ENCODE data around the gene TRPM4. TPM values are rescaled to one million over a fixed set of nuclear protein-coding genes. Genes with fewer than 3 reads are reported as not detected.
A peak's percentile ranks its signal among the peaks of the same experiment; 100 is the strongest.

Gene TRPM4
- total and polyA plus RNA-seq, 2 of the 13 experiments (the other 11 are each of a cell fraction or from before 2014, with no cell fraction given), result 1.9 to 4.3 TPM

DNA sequence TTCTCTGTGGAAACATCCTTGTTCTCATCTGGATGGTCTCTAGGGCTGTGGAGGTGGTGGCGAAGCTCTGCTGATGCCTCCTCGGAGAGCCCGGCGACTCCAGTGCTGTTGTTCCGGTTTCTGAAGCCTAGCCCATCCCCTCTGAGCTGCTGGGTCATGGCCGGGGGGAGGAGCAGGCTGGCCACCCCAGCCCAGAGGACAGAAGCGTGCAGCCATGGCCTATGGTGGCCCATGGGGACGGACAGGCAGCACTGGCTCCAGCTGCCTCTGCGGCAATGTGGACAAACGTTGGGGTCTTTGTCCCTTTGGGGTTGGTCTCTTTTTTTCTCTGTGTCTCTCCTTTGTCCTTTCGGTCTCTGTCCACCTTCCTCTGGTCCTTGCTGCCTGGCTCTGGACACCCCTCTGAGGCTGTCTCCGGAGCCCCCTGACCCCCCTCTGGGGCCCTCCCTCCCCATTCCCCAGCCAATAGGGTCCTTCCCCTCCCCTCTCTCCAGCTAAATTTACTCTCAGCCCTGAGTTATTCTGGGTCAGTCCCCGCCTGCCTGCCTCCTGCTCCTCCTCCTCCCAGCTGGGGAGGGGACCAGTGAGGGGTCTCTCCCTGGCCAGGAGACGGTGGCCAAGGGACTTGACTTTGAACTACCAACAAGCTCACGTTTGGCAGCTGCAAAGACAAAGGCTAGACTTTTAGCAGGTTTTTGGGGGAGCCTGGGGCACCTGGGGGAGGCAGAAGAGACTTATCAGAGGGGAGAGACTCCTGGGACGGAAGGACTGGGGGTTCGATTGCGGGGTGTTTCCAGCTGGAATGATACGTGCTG is 2.4 kb upstream of the TRPM4 start, which contains the start of gene HRC (continued):
- TF ChIP-seq LCORL (IDR thresholded peaks at IDR 0.05) (no peak), LCORL (CRISPR knock-in tag; IDR thresholded peaks at IDR 0.05) (peak; percentile 57), ZNF264 (CRISPR knock-in tag; IDR thresholded peaks at IDR 0.05) (no peak), ZNF230 (CRISPR knock-in tag; IDR thresholded peaks at IDR 0.05) (peak; percentile 45; the same call in 1 of the 2 replicates), MEIS2 (CRISPR knock-in tag; IDR thresholded peaks at IDR 0.05) (0 out of 2 replicates have a peak, but pooled peaks have one; percentile 31)

DNA sequence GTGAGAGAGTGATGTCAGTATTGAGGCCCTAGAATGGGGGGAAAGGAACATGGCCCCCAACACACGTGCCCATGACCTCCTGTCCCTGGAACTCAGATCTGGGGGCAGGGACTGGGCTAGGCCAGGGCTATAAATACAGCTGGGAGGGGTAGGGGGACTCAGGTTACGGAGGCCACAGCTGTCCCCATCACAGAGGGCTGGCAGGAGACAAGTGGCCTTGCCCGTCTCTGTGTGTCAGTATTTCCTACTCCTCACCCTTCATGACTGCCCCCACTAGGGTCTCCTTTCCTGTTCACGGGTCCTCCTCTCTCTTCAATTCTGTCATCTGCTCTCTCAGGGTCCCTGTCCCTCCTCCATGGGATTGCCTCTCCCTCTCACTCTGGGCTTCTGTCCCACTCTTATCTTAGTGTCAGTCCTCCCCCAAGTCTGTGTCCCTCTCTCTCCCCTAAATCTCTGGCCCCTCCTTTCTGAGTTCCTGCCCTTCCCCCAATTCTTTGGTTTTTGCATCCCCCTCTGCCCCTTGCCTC is 1.7 kb upstream of the TRPM4 start:
- 3% methylated on average over 2 of the region's 4 CpGs for WGBS (ENCODE audit: low lambda C conversion rate)

More for the DNA sequence above, 1.7 kb upstream of the TRPM4 start:
- intact Hi-C loops (cut with micrococcal nuclease; ENCODE audit: unreplicated experiment), result loop anchor here (10.0 kb wide), 1 partner anchor 49 kb away; no protein-coding TSS in a partner anchor
- TF ChIP-seq, protein P1, sequence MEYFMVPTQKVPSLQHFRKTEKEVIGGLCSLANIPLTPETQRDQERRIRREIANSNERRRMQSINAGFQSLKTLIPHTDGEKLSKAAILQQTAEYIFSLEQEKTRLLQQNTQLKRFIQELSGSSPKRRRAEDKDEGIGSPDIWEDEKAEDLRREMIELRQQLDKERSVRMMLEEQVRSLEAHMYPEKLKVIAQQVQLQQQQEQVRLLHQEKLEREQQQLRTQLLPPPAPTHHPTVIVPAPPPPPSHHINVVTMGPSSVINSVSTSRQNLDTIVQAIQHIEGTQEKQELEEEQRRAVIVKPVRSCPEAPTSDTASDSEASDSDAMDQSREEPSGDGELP (IDR thresholded peaks at IDR 0.05; ENCODE audit: borderline replicate concordance, low read depth), result peak; percentile 42; the same call in 1 of the 2 replicates
- TF ChIP-seq ELF3 (CRISPR knock-in tag; IDR thresholded peaks at IDR 0.05) (no peak), NONO (IDR thresholded peaks at IDR 0.05) (no peak), NONO (CRISPR knock-in tag; conservative IDR thresholded peaks at IDR 0.05) (no peak), SAP130 (CRISPR knock-in tag; IDR thresholded peaks at IDR 0.05; ENCODE audit: low read depth) (peak; percentile 19; the same call in 1 of the 2 replicates), NR2F6 (IDR thresholded peaks at IDR 0.05) (peak; percentile 9; the same call in 1 of the 2 replicates), NR2F6 (CRISPR knock-in tag; IDR thresholded peaks at IDR 0.05) (no peak)
- TF ChIP-seq, protein P2, sequence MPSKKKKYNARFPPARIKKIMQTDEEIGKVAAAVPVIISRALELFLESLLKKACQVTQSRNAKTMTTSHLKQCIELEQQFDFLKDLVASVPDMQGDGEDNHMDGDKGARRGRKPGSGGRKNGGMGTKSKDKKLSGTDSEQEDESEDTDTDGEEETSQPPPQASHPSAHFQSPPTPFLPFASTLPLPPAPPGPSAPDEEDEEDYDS (CRISPR knock-in tag; IDR thresholded peaks at IDR 0.05), result 0 out of 2 replicates have a peak, but pooled peaks have one; percentile 25
- TF ChIP-seq, protein P3, sequence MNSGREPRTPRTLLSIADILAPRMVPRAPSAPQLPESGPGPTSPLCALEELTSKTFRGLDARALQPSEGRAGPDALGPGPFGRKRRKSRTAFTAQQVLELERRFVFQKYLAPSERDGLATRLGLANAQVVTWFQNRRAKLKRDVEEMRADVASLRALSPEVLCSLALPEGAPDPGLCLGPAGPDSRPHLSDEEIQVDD (CRISPR knock-in tag; IDR thresholded peaks at IDR 0.05; ENCODE audit: borderline replicate concordance), result no peak
- TF ChIP-seq, protein P4, sequence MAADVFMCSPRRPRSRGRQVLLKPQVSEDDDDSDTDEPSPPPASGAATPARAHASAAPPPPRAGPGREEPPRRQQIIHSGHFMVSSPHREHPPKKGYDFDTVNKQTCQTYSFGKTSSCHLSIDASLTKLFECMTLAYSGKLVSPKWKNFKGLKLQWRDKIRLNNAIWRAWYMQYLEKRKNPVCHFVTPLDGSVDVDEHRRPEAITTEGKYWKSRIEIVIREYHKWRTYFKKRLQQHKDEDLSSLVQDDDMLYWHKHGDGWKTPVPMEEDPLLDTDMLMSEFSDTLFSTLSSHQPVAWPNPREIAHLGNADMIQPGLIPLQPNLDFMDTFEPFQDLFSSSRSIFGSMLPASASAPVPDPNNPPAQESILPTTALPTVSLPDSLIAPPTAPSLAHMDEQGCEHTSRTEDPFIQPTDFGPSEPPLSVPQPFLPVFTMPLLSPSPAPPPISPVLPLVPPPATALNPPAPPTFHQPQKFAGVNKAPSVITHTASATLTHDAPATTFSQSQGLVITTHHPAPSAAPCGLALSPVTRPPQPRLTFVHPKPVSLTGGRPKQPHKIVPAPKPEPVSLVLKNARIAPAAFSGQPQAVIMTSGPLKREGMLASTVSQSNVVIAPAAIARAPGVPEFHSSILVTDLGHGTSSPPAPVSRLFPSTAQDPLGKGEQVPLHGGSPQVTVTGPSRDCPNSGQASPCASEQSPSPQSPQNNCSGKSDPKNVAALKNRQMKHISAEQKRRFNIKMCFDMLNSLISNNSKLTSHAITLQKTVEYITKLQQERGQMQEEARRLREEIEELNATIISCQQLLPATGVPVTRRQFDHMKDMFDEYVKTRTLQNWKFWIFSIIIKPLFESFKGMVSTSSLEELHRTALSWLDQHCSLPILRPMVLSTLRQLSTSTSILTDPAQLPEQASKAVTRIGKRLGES (CRISPR knock-in tag; IDR thresholded peaks at IDR 0.05; ENCODE audit: borderline replicate concordance), result no peak
- Histone ChIP-seq H3K4me3 (replicated peaks in 1 of 3; ENCODE audit: insufficient read depth in 1 of 3, low read depth in 2 of 3, low read length in 3 of 3) (peak overlapping the region in 1 of 3 experiments; percentile 64; a peak in 2 of 6 replicates), H3K4me2 (ENCODE audit: low read depth, low read length) (peak overlapping the region; percentile 59), H3K27ac (ENCODE audit: extremely low read length, insufficient read depth, low read length) (no peak overlapping the region), H2AFZ (ENCODE audit: low read length) (no peak overlapping the region), H3K4me1 (ENCODE audit: insufficient read depth, low read length) (peaks cover 66% of the 10 kb centered on the region), H3K36me3 (replicated peaks in 1 of 2; ENCODE audit: control insufficient read depth in 1 of 2, insufficient read depth in 2 of 2, low read length in 2 of 2) (no peaks in the 10 kb centered on the region), H3K27me3 (ENCODE audit: control insufficient read depth in 1 of 2, insufficient read depth in 2 of 2, low read length in 2 of 2) (no peaks in the 10 kb centered on the region; a peak in 2 of 5 replicates), H3K9me3 (ENCODE audit: low read length) (no peaks in the 10 kb centered on the region), H3K9ac (ENCODE audit: insufficient read depth, low read depth, low read length) (peak overlapping the region; percentile 47; the same call in 1 of the 2 replicates), H4K20me1 (ENCODE audit: insufficient read depth, low read length) (no peaks in the 10 kb centered on the region), H3K79me2 (ENCODE audit: insufficient read depth, low read length) (no peaks in the 10 kb centered on the region)
- CTCF ChIA-PET (ENCODE audit: low intra/inter-chr PET ratio, low total read pairs), result no interaction called here
- no peak for DNase-seq (ENCODE audit: low spot score)
- POLR2A ChIA-PET, result interaction anchor here (0.9 to 1.8 kb wide), 4 partner anchors 28 to 43 kb away, joined by 4 to 9 read pairs (median 5); partner anchors contain the start of gene LIN7B
- no peak for FAIRE-seq
- ATAC-seq, result peak; percentile 20
- in situ Hi-C loops (cut with HindIII; ENCODE audit: extremely low pct_ligation_motif_present, low pct_unique_long_range_greater_than_20kb), result loop anchor here (5.0 kb wide), 1 partner anchor 41 kb away; no protein-coding TSS in a partner anchor
- BruUV-seq (replicated peaks), result no TSS peak

Data from HepG2 (cell line).